EH (cell line): ENCODE measurements around the gene ZDHHC8.
A peak's percentile ranks its signal among the peaks of the same experiment; 100 is the strongest.

Experiments
- DNase-seq: peaks from one replicate; pipeline ENCODE4 v3.0.0-alpha.2; 2015; ENCODE audit warnings: low read depth

The ZDHHC8 gene

DNA sequence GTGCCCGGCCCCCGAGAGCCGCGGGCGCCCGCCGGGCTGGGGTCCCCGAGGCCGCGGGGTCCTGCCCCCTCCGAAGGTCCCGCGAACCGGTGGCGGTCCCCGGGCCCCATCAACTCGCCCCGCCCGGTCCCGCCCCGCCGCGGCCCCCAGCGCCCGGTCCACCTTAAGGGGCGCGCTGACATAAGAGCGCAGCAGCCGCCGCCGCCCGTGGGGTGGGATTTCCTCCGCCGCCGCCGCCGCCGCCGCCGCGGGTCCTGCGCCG, at the start of gene ZDHHC8:
Gene ZDHHC8 (plus strand): TSS at position 208 of the 262 bp plus-strand sequence. CDS start 144 bp downstream, outside the sequence.
- DNase-seq: peak; percentile 48

DNA sequence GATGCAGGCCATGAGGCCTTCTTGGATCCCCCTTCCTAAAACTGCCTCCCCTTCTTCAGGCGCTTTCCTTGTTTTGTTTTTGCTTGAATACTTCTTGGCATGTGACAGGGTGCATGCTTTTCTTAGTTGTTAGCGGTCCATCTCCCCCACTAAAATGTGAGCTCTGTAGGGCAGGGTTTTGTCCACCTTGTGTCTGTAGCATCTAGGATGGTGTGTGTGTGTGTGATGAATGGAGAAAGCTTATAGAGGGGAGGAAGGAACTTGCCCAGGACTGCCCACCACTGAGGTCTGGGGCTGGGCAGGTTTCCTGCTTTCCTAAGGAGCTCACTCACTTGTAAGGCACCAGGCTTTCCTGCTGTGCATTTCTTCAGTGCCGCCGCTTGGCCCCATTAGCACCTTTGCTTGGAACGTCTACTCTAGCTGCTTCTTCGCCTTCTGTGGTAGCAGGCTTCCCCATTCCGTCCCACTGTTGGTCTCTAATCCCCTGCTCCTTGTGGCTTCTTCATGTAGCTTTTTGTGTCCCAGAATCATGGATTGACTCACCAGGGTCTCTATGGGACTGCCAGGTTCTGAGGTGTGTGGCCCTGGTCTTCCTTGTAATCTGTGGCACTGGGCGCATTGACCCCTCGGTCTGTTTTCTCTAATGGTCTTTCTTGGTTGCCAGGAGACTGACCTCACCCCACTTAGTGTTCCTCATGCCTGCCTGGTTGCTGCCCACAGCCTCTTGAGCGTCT, 48.3 kb upstream of the ZDHHC8 start:
- no peak for DNase-seq

DNA sequence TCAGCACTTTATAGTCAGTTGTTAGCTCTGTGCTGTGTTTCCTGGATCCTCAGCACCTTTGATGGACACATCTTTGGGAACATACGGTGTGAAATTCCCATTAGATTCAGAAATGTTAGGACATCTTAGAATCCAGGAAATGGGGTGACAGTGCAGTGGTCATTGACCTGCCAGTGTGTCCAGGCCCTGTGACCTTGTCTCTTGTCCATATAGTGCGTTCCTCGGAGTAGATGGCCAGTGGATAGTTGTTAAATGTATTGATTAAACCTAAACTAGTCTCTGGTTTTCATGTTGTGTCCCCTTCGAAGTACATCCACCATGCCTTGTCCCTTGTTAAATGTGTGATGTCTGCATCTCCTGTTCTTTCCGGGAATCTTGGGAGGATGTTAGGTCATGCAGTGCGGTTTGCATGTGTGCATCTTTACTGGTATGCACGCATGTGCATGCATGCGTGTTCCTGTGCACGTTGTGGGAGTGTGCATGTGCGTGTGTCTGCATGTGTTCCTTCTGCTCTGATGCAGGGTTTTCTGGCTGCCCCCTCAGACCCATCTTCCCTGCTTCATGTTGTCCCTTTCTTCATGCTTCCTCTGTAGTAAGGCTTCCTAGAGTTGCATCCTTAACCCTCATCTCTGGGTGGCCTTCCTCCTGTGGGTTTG, 47.6 kb upstream of the ZDHHC8 start:
- DNase-seq: no peak

DNA sequence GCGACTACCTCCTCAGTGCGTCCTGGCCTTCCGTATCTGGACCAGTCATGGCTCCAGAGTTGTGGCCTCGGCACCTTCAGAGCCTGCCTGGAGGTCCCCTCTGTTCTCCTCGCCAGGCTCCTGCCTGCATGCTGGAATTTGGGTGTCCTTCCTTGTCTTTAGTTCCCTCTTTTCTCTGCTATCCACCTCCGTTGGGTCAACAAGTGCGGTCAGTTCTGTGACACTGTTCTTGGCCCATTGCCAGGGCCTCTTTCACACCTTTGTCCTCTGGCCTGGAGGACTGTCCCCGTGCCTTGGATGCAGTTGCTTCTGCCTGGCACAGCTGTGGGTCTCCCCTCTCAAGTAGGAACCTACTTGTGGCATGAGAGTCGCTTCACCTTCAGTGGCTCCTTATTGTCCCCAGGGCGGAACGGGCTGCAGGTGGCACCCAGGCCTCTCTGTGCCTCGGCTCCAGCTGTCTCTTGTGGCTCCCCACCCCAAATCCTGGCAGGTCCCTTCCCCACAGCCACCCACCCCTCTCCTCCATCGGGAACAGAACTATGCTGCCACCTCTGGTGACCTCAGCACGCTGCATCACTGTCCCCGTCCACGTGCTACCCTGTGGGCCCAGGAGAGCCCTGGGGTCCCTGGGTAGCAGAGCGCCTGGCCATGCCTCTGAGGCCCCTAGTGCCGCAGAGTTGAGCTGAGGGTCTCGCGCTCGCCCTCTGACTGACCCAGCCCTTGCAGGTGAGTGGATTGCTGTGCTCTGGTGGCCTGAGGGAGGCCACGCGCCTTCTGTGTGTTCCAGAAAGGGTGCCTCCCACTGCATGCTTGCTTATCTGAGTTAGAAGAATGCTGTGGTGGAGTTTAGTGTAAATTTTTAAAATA, 46.8 kb upstream of the ZDHHC8 start:
- DNase-seq: peak; percentile 17

DNA sequence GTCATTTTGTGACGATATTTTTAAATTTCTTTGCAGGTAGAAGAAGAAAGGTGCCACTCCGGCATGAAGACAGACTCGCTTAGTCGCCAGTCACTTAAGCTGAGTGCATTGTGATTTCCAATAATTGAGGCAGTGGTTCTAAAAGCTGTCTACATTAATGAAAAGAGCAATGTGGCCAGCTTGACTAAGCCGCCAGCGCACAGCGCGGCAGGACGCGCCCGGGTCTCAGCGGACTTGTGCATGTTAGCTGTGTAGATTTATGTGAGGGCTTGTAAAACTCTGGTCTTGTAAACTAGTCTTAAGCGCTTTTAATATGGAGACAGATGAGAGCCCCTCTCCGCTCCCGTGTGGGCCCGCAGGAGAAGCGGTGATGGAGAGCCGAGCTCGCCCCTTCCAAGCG, 46.0 kb upstream of the ZDHHC8 start:
- DNase-seq: no peak

DNA sequence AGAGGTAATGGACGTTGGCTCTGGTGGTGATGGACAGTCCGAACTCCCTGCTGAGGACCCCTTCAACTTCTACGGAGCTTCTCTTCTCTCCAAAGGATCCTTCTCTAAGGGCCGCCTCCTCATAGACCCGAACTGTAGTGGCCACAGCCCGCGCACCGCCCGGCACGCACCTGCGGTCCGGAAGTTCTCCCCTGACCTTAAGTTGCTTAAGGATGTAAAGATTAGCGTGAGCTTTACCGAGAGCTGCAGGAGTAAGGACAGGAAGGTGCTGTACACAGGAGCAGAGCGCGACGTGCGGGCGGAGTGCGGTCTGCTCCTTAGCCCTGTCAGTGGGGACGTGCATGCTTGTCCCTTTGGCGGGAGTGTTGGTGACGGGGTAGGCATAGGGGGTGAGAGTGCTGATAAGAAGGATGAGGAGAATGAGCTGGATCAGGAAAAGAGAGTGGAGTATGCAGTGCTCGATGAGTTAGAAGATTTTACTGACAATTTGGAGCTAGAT, 45.5 kb upstream of the ZDHHC8 start:
- no peak for DNase-seq

DNA sequence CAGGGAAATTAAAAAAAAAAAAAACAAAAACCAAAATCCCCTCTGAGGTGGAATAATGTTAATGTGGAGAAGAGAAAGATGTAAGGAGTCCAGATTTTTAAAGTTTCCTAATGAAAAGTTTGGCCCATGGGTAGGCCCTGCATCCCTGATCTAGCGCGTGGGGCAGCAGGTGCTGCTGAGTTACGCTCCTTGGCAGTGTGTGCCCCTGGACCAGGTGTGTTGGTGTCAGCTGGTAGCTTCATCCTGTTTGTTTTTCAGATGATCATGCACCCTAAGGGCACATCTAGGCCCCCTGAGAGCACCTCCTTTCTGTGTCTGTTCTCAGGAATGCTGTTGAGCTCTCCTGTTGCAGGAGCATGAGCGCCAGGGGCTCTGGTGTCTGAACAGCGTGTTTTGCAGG, 44.8 kb upstream of the ZDHHC8 start:
- no peak for DNase-seq

GRCh38 chr22:20087319-20088262, 44.0 kb upstream of the ZDHHC8 start:
- no peak for DNase-seq

DNA sequence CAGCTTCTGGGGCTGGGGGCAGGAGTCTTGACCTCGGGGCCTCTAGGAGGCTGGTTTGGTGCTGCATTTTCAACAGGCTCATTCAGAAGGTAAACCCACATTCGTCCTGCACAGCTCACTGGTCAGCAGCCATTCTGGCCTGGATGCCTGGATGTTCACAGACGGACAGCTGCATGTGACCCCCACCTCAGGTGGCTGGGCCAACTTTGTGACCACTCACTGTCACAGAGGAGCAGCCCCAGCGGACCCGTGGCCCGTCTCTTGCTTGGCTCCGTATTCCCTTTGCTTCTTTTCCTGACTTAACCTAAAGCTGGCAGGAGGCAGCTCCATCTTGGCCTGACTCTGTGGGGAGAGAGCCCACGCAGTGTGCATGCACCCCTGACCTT, 43.3 kb upstream of the ZDHHC8 start:
- no peak for DNase-seq

DNA sequence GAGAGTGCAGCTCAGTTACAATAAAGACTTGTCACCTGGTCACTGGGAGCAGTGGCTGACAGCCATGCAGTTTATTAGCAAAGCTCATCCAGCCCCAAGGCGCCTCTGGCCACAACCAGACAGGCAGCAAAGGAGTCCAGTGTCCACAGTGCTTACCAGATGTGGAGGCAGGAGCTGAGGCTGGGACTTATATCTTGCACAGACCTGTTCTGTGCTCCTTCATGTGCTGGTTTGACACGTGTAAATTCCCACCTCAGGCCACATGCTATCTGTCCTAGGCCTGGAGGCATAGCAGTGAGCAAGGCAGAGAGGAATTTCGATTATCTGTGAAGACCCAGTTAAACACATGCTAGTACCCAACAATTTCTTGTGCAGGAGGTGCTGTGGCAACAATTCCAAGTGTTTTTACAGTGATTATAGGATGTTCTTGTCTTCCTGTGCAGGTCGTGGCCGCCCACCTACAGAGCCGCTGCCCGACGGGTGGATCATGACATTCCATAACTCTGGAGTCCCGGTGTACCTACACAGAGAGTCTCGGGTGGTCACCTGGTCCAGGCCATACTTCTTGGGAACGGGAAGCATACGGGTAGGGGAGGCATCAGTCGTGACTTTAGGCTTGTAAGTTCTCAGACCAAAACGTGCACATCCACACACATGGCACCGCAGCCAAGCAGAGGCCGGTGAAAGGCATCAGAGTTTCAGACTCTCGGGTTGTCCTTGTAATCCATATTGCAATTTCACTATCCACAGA, 42.2 kb upstream of the ZDHHC8 start:
- DNase-seq: no peak

GRCh38 chr22:20089977-20090729, 41.5 kb upstream of the ZDHHC8 start:
- peak; percentile 66 for DNase-seq

DNA sequence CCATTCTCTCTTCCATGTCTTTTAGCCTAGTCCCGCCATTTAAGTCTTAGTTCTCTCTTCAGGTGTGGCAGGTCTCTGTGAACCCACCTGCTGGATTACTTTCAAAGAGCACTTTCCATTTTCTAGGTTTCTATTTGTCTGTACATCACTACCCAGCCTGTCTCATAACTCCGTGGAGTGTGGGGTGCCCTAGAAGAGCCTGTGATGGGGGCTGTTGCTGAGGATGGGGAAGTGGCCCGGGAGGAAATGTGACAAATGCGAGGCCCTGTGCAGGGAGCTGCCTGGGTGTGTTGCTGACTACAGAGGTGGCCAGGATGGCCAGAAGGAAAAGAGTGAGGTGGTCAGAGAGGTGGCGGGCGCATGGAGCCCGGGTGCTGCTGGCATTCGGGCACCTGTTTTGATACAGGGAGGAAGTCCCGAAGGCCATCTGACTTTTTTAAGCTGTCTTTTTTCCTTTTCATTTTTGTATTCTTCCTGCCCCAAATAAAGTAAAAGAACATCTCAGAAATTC, 40.8 kb upstream of the ZDHHC8 start:
- DNase-seq: no peak

- DNase-seq: no peak
These were observed 39.7 kb upstream of the ZDHHC8 start for GRCh38 chr22:20091690-20092476.

- no peak for DNase-seq
These were observed 39.1 kb upstream of the ZDHHC8 start for GRCh38 chr22:20092477-20092854.

DNA sequence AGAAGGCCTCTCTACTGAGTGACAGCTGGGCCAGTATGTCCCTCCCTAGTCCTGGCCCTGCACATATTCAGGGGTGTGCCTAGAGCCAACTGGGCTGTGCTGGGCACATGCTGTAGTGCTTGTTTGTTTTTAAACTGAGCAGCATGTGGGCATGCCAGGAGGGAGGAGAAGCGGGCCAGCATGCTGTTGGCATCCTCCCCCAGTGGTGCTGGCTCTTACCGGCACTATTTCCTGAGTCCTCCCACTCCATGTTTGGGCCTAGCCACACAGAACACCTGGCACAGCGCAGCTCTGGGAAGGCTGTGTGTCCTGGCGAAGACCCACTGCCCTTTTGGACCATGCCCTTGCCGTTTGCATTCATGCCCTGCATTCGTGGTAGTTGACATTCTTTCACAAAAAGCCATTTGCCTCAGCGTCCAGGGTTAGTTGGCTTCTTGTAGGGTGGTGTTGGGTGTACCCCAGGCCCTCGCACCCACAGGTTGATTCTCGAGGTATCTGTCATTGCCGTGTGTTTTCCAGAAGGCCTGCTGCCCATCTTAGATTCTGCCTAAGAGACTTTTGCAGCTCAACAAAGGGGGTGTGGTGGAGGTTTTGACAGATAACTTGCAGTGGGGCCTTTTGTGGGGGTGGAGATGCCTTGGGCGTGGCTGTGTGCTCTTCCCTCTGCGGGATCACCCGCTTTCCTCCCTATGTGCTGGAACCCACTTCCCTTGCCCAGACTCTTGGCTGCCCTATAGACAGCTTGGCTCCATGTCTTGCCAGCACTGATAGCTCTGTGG, 38.0 kb upstream of the ZDHHC8 start:
- DNase-seq: no peak

- no peak for DNase-seq
These were observed 37.3 kb upstream of the ZDHHC8 start for GRCh38 chr22:20094197-20094807.

DNA sequence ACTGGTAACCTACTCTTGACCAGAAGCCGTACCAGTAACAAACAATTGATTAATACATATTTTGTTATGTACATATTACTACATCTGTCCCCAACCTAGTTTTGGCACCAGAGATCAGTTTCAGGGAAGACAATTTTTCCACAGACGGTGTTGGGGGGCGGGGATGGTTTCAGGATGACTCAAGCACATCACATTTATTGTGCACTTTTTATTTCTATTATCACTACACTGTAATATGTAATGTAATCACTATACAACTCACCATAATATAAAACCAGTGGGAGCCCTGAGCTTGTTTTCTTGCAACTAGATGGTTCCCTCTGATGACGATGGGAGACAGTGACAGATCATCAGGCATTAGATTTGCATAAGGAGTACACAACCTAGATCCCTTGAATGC, 36.1 kb upstream of the ZDHHC8 start:
- no peak for DNase-seq
